Spinal cord (tissue), 10 donors: Measurements from ENCODE around the gene PRSS50. TPM values are rescaled to one million over a fixed set of nuclear protein-coding genes. Genes with fewer than 3 reads are reported as not detected.
A peak's percentile ranks its signal among the peaks of the same experiment; 100 is the strongest.
"Not testable (repeated sequence)": the region's sequence is repeated elsewhere in the genome, so short reads cannot be mapped to it uniquely, and the experiment has no call there.

Experiments used
- DNase-seq, 6 donors: peaks; one replicate each; pipeline versions ENCODE4 v3.0.0 to v3.0.0-alpha.2; 2013 to 2015; ENCODE audit warnings: low spot score in 6 of 6, low read depth in 4 of 6
- H3K27ac ChIP-seq: one replicate; pipeline ENCODE4 v1.5.1; 2013; ENCODE audit warnings: low read depth, low read length, control low read depth
- H3K27me3 ChIP-seq: one replicate; pipeline ENCODE4 v1.6.1; 2013; ENCODE audit warnings: low read length; ENCODE audit not compliant: control insufficient read depth, insufficient read depth
- H3K36me3 ChIP-seq: one replicate; pipeline ENCODE4 v1.6.1; 2013; ENCODE audit warnings: low read length; ENCODE audit not compliant: control insufficient read depth, insufficient read depth
- H3K4me1 ChIP-seq: one replicate; pipeline ENCODE4 v1.6.1; 2013; ENCODE audit warnings: low read length; ENCODE audit not compliant: control insufficient read depth, insufficient read depth
- H3K4me3 ChIP-seq: one replicate; pipeline ENCODE4 v1.5.1; 2013; ENCODE audit warnings: low read depth, low read length, control low read depth
- H3K9me3 ChIP-seq: one replicate; pipeline ENCODE4 v1.6.1; 2013; ENCODE audit warnings: low read length; ENCODE audit not compliant: control insufficient read depth, insufficient read depth
- WGBS: methylation state at CpG from one replicate; pipeline ENCODE4 v1.1.5; 2013; ENCODE audit warnings: missing lambda C conversion rate; ENCODE audit not compliant: insufficient coverage; 5-methylcytosine and 5-hydroxymethylcytosine counted together
- polyA plus RNA-seq, 2 donors: library from polyadenylated mRNA; unstranded; fragments of 120-200 nt; gene quantifications; one replicate each; pipeline ENCODE4 v1.2.1, GENCODE V29; 2013; ENCODE audit not compliant: insufficient read length in 2 of 2
- total RNA-seq, 2 donors: library from RNA; depleted of rRNA in 1 of 2; stranded (reverse); fragments of 120-200 nt in 1 of 2; fragments of >200 nt in 1 of 2; gene quantifications; one replicate each; pipeline versions ENCODE4 v1.2.3 to v1.2.4, GENCODE V29; 2013 to 2014
- donor health status: healthy.

Gene PRSS50
- total and polyA plus RNA-seq, 4 donors: 0.33 to 0.59 (median 0.50) TPM; not detected in 1

GRCh38 chr3:46710229-46710628 is 7.4 kb downstream of the PRSS50 start:
- Histone ChIP-seq H3K4me3 (no peak overlapping the region), H3K27me3 (no peaks in the 10 kb centered on the region), H3K4me1 (peaks cover 7% of the 10 kb centered on the region), H3K27ac (no peak overlapping the region), H3K36me3 (peaks cover 52% of the 10 kb centered on the region), H3K9me3 (no peaks in the 10 kb centered on the region)
- 85% methylated on average over 7 of the region's 7 CpGs for WGBS
- no peak for DNase-seq

DNA sequence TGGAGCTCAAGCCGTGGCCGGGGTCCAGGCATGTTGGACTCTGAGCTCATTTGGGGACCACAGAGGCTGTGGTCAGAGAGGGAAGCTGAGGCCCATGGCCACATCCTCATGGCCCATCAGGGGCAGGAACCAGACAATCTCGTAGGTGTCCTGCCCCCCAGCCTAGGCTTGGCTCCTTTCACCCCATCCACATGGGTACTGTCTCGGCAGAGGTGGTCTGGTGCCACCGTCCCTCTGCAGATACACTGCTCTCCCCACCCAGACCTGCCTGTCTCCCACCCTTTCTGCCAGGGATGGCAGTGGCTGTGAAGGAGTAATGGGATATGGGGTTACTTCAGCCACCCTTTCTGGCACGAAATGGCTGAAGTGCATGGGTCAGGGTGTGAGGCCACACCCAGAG is 7.9 kb downstream of the PRSS50 start:
- H3K36me3 ChIP-seq: peaks cover 52% of the 10 kb centered on the region
- H3K27me3 ChIP-seq: no peaks in the 10 kb centered on the region
- no peak for DNase-seq
- H3K4me3 ChIP-seq: no peak overlapping the region
- H3K4me1 ChIP-seq: peaks cover 12% of the 10 kb centered on the region
- no peak overlapping the region for H3K27ac ChIP-seq
- WGBS: 93% methylated on average over 4 of the region's 6 CpGs
- no peaks in the 10 kb centered on the region for H3K9me3 ChIP-seq

DNA sequence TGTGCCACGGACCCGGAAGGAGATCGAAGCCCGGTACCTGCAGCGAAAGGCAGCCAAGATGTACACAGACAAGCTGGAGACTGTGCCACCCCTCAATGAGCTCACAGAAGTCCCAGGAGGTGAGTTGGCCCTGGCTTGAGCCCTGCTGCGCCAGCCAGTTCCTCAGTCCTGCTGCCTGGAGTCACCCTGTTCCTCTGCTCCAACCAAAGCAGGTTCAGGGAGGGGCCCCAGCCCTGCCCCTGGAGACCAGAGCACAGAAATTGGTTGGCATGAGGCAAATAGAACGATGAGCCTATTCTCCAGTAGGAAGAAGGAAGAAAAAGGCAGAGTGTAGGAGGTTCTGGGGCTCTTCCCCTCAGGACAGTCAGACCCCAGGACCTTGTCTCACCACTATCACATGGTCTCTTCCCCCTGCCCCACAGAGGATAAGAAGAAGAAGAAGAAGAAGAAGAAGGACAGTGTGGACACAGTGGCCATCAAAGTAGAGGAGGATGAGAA is 8.5 kb downstream of the PRSS50 start:
- Histone ChIP-seq H3K9me3 (no peaks in the 10 kb centered on the region), H3K27me3 (no peaks in the 10 kb centered on the region), H3K27ac (no peak overlapping the region), H3K36me3 (peaks cover 52% of the 10 kb centered on the region), H3K4me1 (peaks cover 12% of the 10 kb centered on the region), H3K4me3 (no peak overlapping the region)
- DNase-seq: no peak
- WGBS: 99% methylated on average over 6 of the region's 7 CpGs

DNA sequence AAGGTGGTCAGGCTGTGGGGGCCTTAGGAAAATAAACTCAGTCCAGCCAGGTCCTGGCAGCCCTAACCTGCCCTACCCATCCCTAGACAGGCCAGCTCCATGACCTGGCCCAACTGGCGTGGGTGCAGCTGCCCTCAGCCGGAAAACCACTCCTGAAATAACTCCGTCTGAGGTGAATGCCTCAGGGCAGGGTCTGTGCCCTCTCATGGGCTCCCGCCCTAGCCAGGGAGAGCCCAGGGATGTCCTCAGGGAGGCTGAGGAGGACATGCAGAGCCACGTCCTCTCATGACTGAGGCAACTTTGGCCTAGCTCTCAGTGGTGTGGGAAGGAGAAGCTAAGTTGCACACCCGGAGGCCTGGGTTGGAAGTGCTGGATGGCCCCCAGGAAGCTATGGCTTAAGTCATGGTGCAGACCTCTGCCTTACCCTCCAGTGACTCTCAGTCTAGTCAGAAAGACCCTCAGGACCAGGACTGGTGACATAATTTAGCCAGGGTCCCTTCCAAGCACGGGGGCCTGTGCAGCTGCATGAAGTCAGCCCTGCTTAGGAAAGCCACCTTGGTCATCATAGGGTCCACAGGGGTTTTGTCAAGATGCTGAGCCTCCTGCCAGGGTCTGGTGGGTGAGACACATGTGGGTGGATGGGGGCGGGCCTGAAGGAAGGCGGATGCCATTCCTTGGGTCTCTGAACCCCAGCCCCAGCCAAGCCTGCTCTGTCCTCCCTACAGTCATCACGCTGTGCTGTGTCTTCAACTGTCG is 9.1 kb downstream of the PRSS50 start:
- no peaks in the 10 kb centered on the region for H3K9me3 ChIP-seq
- WGBS: 92% methylated on average over 11 of the region's 11 CpGs
- H3K27ac ChIP-seq: no peak overlapping the region
- H3K4me3 ChIP-seq: no peak overlapping the region
- H3K4me1 ChIP-seq: peaks cover 12% of the 10 kb centered on the region
- H3K27me3 ChIP-seq: no peaks in the 10 kb centered on the region
- DNase-seq: no peak
- H3K36me3 ChIP-seq: peaks cover 52% of the 10 kb centered on the region

GRCh38 chr3:46707601-46708011 is 10.1 kb downstream of the PRSS50 start:
- H3K4me1 ChIP-seq: peaks cover 15% of the 10 kb centered on the region
- no peaks in the 10 kb centered on the region for H3K9me3 ChIP-seq
- WGBS: 83% methylated on average over 6 of the region's 7 CpGs
- no peak overlapping the region for H3K4me3 ChIP-seq
- no peak overlapping the region for H3K27ac ChIP-seq
- H3K27me3 ChIP-seq: no peaks in the 10 kb centered on the region
- peaks cover 45% of the 10 kb centered on the region for H3K36me3 ChIP-seq
- DNase-seq: no peak

GRCh38 chr3:46706771-46707582 is 10.7 kb downstream of the PRSS50 start:
- H3K4me3 ChIP-seq: no peak overlapping the region
- H3K4me1 ChIP-seq: peaks cover 21% of the 10 kb centered on the region
- H3K27ac ChIP-seq: no peak overlapping the region
- H3K27me3 ChIP-seq: no peaks in the 10 kb centered on the region
- H3K9me3 ChIP-seq: no peaks in the 10 kb centered on the region
- WGBS: 69% methylated on average over 13 of the region's 13 CpGs
- H3K36me3 ChIP-seq: peaks cover 40% of the 10 kb centered on the region
- no peak for DNase-seq

DNA sequence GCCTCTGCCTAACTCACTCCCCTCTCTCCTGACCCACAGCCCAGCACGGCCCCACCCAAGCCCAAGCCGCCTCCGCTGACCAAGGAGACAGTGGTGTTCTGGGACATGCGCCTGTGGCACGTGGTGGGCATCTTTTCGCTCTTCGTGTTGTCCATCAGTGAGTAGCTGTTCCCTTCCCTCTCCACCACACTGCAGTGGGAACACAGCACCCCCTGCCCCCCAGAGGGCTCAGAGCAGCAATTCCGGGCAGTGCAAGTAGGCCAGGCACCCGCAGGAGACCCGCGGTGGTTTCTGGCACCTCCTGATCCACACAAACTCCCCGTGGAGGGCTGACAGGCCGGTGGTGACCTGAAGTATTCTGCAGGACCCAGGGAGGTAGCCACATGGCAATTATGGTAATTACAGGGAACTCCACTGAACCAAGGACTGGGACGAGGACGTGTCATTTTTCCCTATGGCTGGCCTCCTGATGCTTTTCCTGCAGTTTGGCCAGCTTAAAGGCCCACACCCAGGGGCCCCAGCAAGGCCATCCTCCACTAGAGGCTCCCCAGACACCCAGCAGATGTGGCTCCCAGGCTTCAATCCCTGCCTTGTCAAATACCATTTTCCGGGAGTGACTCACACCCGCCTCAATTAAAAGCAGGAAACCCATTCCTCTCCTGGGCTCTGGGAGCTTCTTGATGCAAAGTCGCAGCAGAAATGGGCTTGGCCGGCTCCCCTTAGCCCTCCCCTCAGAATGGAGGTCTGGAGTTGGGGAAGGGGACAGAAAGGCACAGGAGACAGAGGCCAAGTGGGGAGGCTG is 11.7 kb downstream of the PRSS50 start:
- peaks cover 28% of the 10 kb centered on the region for H3K4me1 ChIP-seq
- DNase-seq: no peak
- H3K4me3 ChIP-seq: no peak overlapping the region
- 81% methylated on average over 17 of the region's 19 CpGs for WGBS
- peaks cover 32% of the 10 kb centered on the region for H3K36me3 ChIP-seq
- no peaks in the 10 kb centered on the region for H3K27me3 ChIP-seq
- H3K27ac ChIP-seq: no peak overlapping the region
- no peaks in the 10 kb centered on the region for H3K9me3 ChIP-seq

DNA sequence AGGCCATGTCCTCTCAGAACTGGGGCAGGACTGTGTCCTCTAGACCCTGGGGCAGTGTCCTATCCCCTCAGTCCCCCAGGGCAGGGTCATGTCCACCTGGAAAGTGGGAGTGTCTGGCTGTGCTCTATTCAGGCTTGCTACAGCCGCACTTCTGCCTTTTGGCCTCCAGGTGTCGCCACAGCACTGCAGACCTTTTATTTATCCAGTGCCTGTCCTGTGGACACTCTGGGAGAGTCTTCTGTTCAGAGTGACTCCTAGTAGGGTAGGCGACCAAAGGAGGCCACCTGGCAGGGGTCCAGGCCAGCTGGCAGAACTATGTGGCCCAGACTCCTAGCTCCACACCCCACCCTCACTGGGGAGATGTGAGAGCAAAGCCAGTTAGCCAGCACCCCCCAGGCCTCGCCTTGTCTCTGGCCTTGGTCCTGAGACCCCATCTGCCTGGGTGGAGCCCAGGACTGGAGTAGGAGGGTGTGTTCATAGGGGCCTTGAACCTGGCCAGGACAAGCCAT is 12.6 kb downstream of the PRSS50 start:
- peaks cover 32% of the 10 kb centered on the region for H3K4me1 ChIP-seq
- H3K4me3 ChIP-seq: no peak overlapping the region
- H3K27ac ChIP-seq: no peak overlapping the region
- WGBS: 0% methylated on average over 2 of the region's 4 CpGs
- DNase-seq: peak in 5 of 6 donors; percentile 31 to 91 (median 57)
- H3K36me3 ChIP-seq: peaks cover 27% of the 10 kb centered on the region
- H3K27me3 ChIP-seq: no peaks in the 10 kb centered on the region
- H3K9me3 ChIP-seq: no peaks in the 10 kb centered on the region

DNA sequence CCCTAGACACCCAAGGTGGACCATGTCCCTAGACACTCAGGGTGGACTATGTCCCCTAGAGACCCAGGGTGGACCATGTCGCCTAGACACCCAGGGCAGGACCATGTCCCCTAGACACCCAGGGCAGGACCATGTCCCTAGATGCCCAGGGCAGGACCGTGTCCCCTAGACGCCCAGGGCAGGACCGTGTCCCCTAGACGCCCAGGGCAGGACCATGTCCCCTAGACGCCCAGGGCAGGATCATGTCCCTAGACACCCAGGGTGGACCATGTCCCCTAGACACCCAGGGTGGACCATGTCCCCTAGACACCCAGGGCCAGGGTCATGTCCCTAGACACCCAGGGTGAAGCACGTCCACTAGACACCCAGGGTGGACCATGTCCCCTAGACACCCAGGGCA is 13.3 kb downstream of the PRSS50 start:
- Histone ChIP-seq H3K36me3 (peaks cover 20% of the 10 kb centered on the region), H3K4me1 (peaks cover 37% of the 10 kb centered on the region)
- H3K4me3 ChIP-seq, H3K9me3 ChIP-seq, DNase-seq, H3K27ac ChIP-seq, H3K27me3 ChIP-seq: not testable (repeated sequence)
- 41% methylated on average over 6 of the region's 7 CpGs for WGBS
